NCI-H187 (cell line): ENCODE measurements around the gene SUPV3L1.

Source experiments
- DNase-seq, 2 experiments: peaks; one replicate each; lab custom pipeline; 2025; lab: John Stamatoyannopoulos, UW

Gene SUPV3L1

GRCh38 chr10:69202332-69202731 lies 22.3 kb downstream of the SUPV3L1 start:
- DNase-seq: no peak

- no peak for DNase-seq
Measured at GRCh38 chr10:69208761-69209160, 28.7 kb downstream of the SUPV3L1 start.

GRCh38 chr10:69209787-69210484 lies 29.9 kb downstream of the SUPV3L1 start:
- no peak for DNase-seq

GRCh38 chr10:69211104-69211503 lies 31.1 kb downstream of the SUPV3L1 start:
- DNase-seq: no peak

GRCh38 chr10:69211524-69211923 lies 31.5 kb downstream of the SUPV3L1 start:
- DNase-seq: no peak

- no peak for DNase-seq
Measured at GRCh38 chr10:69213591-69214311, 33.7 kb downstream of the SUPV3L1 start.

GRCh38 chr10:69214666-69215131 lies 34.7 kb downstream of the SUPV3L1 start:
- no peak for DNase-seq

GRCh38 chr10:69215405-69216171 lies 35.6 kb downstream of the SUPV3L1 start:
- DNase-seq: no peak

- DNase-seq: no peak
Measured at GRCh38 chr10:69216577-69217118, 36.6 kb downstream of the SUPV3L1 start.

GRCh38 chr10:69217119-69217754 lies 37.2 kb downstream of the SUPV3L1 start:
- no peak for DNase-seq

GRCh38 chr10:69218831-69219230 lies 38.8 kb downstream of the SUPV3L1 start:
- no peak for DNase-seq

- no peak for DNase-seq
Measured at GRCh38 chr10:69220041-69220451, 40.0 kb downstream of the SUPV3L1 start, which contains the start of gene HKDC1. Gene HKDC1, plus strand, starts transcription at chr10:69220332. Its CDS starts 104 bp downstream, at chr10:69220436.

GRCh38 chr10:69220507-69220906 lies 40.5 kb downstream of the SUPV3L1 start:
- no peak for DNase-seq

GRCh38 chr10:69222157-69223027 lies 42.4 kb downstream of the SUPV3L1 start:
- DNase-seq: no peak

GRCh38 chr10:69223028-69223342 lies 43.0 kb downstream of the SUPV3L1 start:
- no peak for DNase-seq

- DNase-seq: no peak
Measured at GRCh38 chr10:69224862-69225657, 45.0 kb downstream of the SUPV3L1 start.

GRCh38 chr10:69225681-69226080 lies 45.6 kb downstream of the SUPV3L1 start:
- DNase-seq: no peak

- no peak for DNase-seq
Measured at GRCh38 chr10:69226919-69227450, 47.0 kb downstream of the SUPV3L1 start.

- no peak for DNase-seq
Measured at GRCh38 chr10:69228151-69228550, 48.1 kb downstream of the SUPV3L1 start.

- no peak for DNase-seq
Measured at GRCh38 chr10:69229616-69229916, 49.5 kb downstream of the SUPV3L1 start.
